ENCODE measurements around the gene OPCML.

The OPCML gene

GRCh38 chr11:132937016-132937415 is 595.3 kb downstream of the OPCML start:
- DNase-seq (ENCODE audit: low spot score) = no peak

GRCh38 chr11:132935383-132935782 is 596.9 kb downstream of the OPCML start:
- DNase-seq (ENCODE audit: low spot score) = no peak

- DNase-seq (ENCODE audit: low spot score) = no peak
These were observed 598.6 kb downstream of the OPCML start for GRCh38 chr11:132933703-132934102.

- no peak for DNase-seq (ENCODE audit: low spot score)
These were observed 606.4 kb downstream of the OPCML start for GRCh38 chr11:132925825-132926469.

GRCh38 chr11:132921597-132921996 is 610.7 kb downstream of the OPCML start:
- DNase-seq (ENCODE audit: low spot score) = no peak

- no peak for DNase-seq (ENCODE audit: low spot score)
These were observed 611.7 kb downstream of the OPCML start for GRCh38 chr11:132920451-132921096.

- no peak for DNase-seq (ENCODE audit: low spot score)
These were observed 617.7 kb downstream of the OPCML start for GRCh38 chr11:132914600-132914999.

- no peak for DNase-seq (ENCODE audit: low spot score)
These were observed 618.4 kb downstream of the OPCML start for GRCh38 chr11:132913886-132914285.

GRCh38 chr11:132913295-132913694 is 619.0 kb downstream of the OPCML start:
- DNase-seq (ENCODE audit: low spot score) = no peak

GRCh38 chr11:132911186-132911585 is 621.1 kb downstream of the OPCML start:
- DNase-seq (ENCODE audit: low spot score) = peak; percentile 73

- DNase-seq (ENCODE audit: low spot score) = no peak
These were observed 622.1 kb downstream of the OPCML start for GRCh38 chr11:132910011-132910760.

- DNase-seq (ENCODE audit: low spot score) = no peak
These were observed 623.2 kb downstream of the OPCML start for GRCh38 chr11:132909021-132909606.

GRCh38 chr11:132908414-132908810 is 623.9 kb downstream of the OPCML start:
- DNase-seq (ENCODE audit: low spot score) = no peak

- no peak for DNase-seq (ENCODE audit: low spot score)
These were observed 624.5 kb downstream of the OPCML start for GRCh38 chr11:132907651-132908413.

- DNase-seq (ENCODE audit: low spot score) = no peak
These were observed 627.7 kb downstream of the OPCML start for GRCh38 chr11:132904607-132905006.

GRCh38 chr11:132904091-132904490 is 628.2 kb downstream of the OPCML start:
- DNase-seq (ENCODE audit: low spot score) = no peak

GRCh38 chr11:132901638-132902471 is 630.4 kb downstream of the OPCML start:
- peak; percentile 30 for DNase-seq (ENCODE audit: low spot score)

- DNase-seq (ENCODE audit: low spot score) = no peak
These were observed 633.6 kb downstream of the OPCML start for GRCh38 chr11:132898676-132899075.

GRCh38 chr11:132898021-132898420 is 634.3 kb downstream of the OPCML start:
- DNase-seq (ENCODE audit: low spot score) = no peak

- DNase-seq (ENCODE audit: low spot score) = no peak
These were observed 637.0 kb downstream of the OPCML start for GRCh38 chr11:132895340-132895739.

GRCh38 chr11:132894606-132895005 is 637.7 kb downstream of the OPCML start:
- DNase-seq (ENCODE audit: low spot score) = no peak
